ENCODE results near the gene ARHGAP26.

ARHGAP26 gene

GRCh38 chr5:143265995-143266394 is 495.8 kb downstream of the ARHGAP26 start:
- DNase-seq: no peak

GRCh38 chr5:143267186-143267585 is 497.0 kb downstream of the ARHGAP26 start:
- DNase-seq: no peak

- no peak for DNase-seq
These were observed 498.2 kb downstream of the ARHGAP26 start for GRCh38 chr5:143268388-143268787.

GRCh38 chr5:143271431-143271830 is 501.3 kb downstream of the ARHGAP26 start:
- no peak for DNase-seq

GRCh38 chr5:143274952-143275351 is 504.8 kb downstream of the ARHGAP26 start:
- no peak for DNase-seq

- no peak for DNase-seq
These were observed 505.6 kb downstream of the ARHGAP26 start for GRCh38 chr5:143275512-143276363.

- no peak for DNase-seq
These were observed 507.4 kb downstream of the ARHGAP26 start for GRCh38 chr5:143277536-143277935.
